HCT116 (cell line): ENCODE results near the gene HK2. TPM values are rescaled to one million over a fixed set of nuclear protein-coding genes. Genes with fewer than 3 reads are reported as not detected.

Experiments
- ATAC-seq: fragments of 200-7000 bp; cut with Tn5 transposase; 2 replicates; pipeline ENCODE4 v1.9.1; 2020; ENCODE audit warnings: mild to moderate bottlenecking, moderate library complexity
- BruUV-seq: library from RNA; stranded (reverse); fragments of 400-500 nt; replicated peaks from 2 replicates; lab custom pipeline; 2021; lab: Mats Ljungman, UMichigan
- CTCF ChIA-PET: fragments of 300-600 bp; sonication (Branson Sonifier 250); formaldehyde crosslinking; loops from one replicate; lab custom pipeline; 2021; ENCODE audit warnings: antibody characterized with exemption; lab: Charles Lee
- POLR2A ChIA-PET: fragments of 300-600, 350-600 bp; sonication (Branson Sonifier 250); formaldehyde crosslinking; loops from one replicate; lab custom pipeline; 2021; ENCODE audit warnings: antibody characterized with exemption; lab: Charles Lee
- RAD21 ChIA-PET, 2 experiments: fragments of 300-600 bp; sonication (Branson Sonifier 250); formaldehyde crosslinking; loops; one replicate each; lab custom pipeline; 2023; ENCODE audit warnings: low total read pairs in 2 of 2; ENCODE audit not compliant: uncharacterized antibody in 2 of 2, unreplicated experiment in 2 of 2, low non-redundant PET in 1 of 2; lab: Charles Lee
- DNase-seq: peaks from one replicate; pipeline ENCODE4 v3.0.0-alpha.2; 2010; ENCODE audit warnings: low read depth, low spot score
- H2AFZ ChIP-seq: fragments of 200-600 bp; shearing (Covaris generic), sonication (generic); 2 replicates; pipeline ENCODE4 v1.6.1; 2017; ENCODE audit warnings: low read depth, mixed run types, mixed read lengths, antibody characterized with exemption, low read length; ENCODE audit not compliant: poor library complexity, severe bottlenecking
- H3K27ac ChIP-seq: 2 replicates; pipeline ENCODE4 v1.5.1; 2012; ENCODE audit warnings: low read depth, low read length
- H3K27me3 ChIP-seq: fragments of 200-600 bp; sonication (generic); 2 replicates; pipeline ENCODE4 v1.6.1; 2016; ENCODE audit warnings: mixed run types, low read length, mixed read lengths; ENCODE audit not compliant: insufficient read depth
- H3K36me3 ChIP-seq, 2 experiments: fragments of 200-500 bp in 1 of 2; fragments of 200-600 bp in 1 of 2; sonication (Bioruptor generic) in 1 of 2; sonication (generic) in 1 of 2; 2 replicates each; pipeline versions ENCODE4 v1.5.1 to v1.6.1; 2014 to 2016; ENCODE audit warnings: low read length in 2 of 2, inconsistent platforms in 1 of 2, mixed read lengths in 1 of 2, mixed run types in 1 of 2; ENCODE audit not compliant: insufficient read depth in 2 of 2, control insufficient read depth in 1 of 2
- H3K4me1 ChIP-seq, 2 experiments: fragments of 200-600 bp in 1 of 2; sonication (generic) in 1 of 2; 2 replicates each; pipeline versions ENCODE4 v1.5.1 to v1.6.1; 2012 to 2017; ENCODE audit warnings: low read length in 2 of 2, inconsistent platforms in 1 of 2, mild to moderate bottlenecking in 1 of 2, mixed read lengths in 1 of 2, mixed run types in 1 of 2, moderate library complexity in 1 of 2; ENCODE audit not compliant: insufficient read depth in 2 of 2, control insufficient read depth in 1 of 2
- H3K4me2 ChIP-seq: fragments of 200-600 bp; sonication (generic); 2 replicates; pipeline ENCODE4 v1.6.1; 2017; ENCODE audit warnings: mixed run types, low read length, mixed read lengths
- H3K4me3 ChIP-seq, 2 experiments: fragments of 200-600 bp in 1 of 2; sonication (generic) in 1 of 2; replicated peaks in 1 of 2; 2 replicates each; pipeline ENCODE4 v1.5.1; 2011 to 2016; ENCODE audit warnings: low read length in 2 of 2, control low read depth in 1 of 2, low read depth in 1 of 2, mild to moderate bottlenecking in 1 of 2, mixed read lengths in 1 of 2, mixed run types in 1 of 2
- H3K79me2 ChIP-seq: fragments of 200-600 bp; sonication (generic); 2 replicates; pipeline ENCODE4 v1.6.1; 2017; ENCODE audit warnings: mild to moderate bottlenecking, mixed run types, low read length, moderate library complexity, mixed read lengths; ENCODE audit not compliant: insufficient read depth
- H3K9ac ChIP-seq: fragments of 200-600 bp; sonication (generic); 2 replicates; pipeline ENCODE4 v1.6.1; 2016; ENCODE audit warnings: low read length, mixed read lengths
- H3K9me2 ChIP-seq: fragments of 200-600 bp; sonication (generic), shearing (Covaris generic); 2 replicates; pipeline ENCODE4 v1.6.1; 2017; ENCODE audit warnings: mixed run types, mild to moderate bottlenecking, moderate library complexity; ENCODE audit not compliant: insufficient read depth
- H3K9me3 ChIP-seq, 2 experiments: fragments of 200-500 bp in 1 of 2; fragments of 200-600 bp in 1 of 2; sonication (Bioruptor generic) in 1 of 2; sonication (generic) in 1 of 2; 2 replicates each; pipeline ENCODE4 v1.6.1; 2014 to 2017; ENCODE audit warnings: low read length in 2 of 2, mixed read lengths in 2 of 2, inconsistent platforms in 1 of 2, low read depth in 1 of 2, mild to moderate bottlenecking in 1 of 2, mixed run types in 1 of 2, moderate library complexity in 1 of 2; ENCODE audit not compliant: control insufficient read depth in 1 of 2, insufficient read depth in 1 of 2
- H4K20me1 ChIP-seq: fragments of 200-600 bp; sonication (generic), shearing (Covaris generic); 2 replicates; pipeline ENCODE4 v1.6.1; 2017; ENCODE audit warnings: mixed run types, mild to moderate bottlenecking, moderate library complexity; ENCODE audit not compliant: insufficient read depth
- CBX3 ChIP-seq: IDR thresholded peaks from 2 replicates; pipeline ENCODE4 v1.6.1; 2012; ENCODE audit warnings: low read depth
- CEBPB ChIP-seq: IDR thresholded peaks from 2 replicates; pipeline ENCODE4 v1.6.1; 2012; ENCODE audit warnings: low read depth
- EGR1 ChIP-seq: IDR thresholded peaks from 2 replicates; pipeline ENCODE4 v1.6.1; 2012; ENCODE audit warnings: low read depth
- ELF1 ChIP-seq: IDR thresholded peaks from 2 replicates; pipeline ENCODE4 v1.6.1; 2012; ENCODE audit warnings: low read depth, borderline replicate concordance
- EZH2phosphoT487 ChIP-seq: fragments of 200-600 bp; IDR thresholded peaks from 2 replicates; pipeline ENCODE4 v1.6.1; 2018; ENCODE audit warnings: antibody characterized with exemption, borderline replicate concordance
- FOSL1 ChIP-seq: IDR thresholded peaks from 2 replicates; pipeline ENCODE4 v1.6.1; 2012; ENCODE audit warnings: low read depth
- POLR2A ChIP-seq: IDR thresholded peaks from 2 replicates; pipeline ENCODE4 v1.7.0; 2011; ENCODE audit warnings: borderline replicate concordance; ENCODE audit not compliant: insufficient read depth, insufficient read length; ENCODE audit errors: extremely low read depth
- SP1 ChIP-seq: IDR thresholded peaks from 2 replicates; pipeline ENCODE4 v1.6.1; 2012; ENCODE audit warnings: low read depth
- SRF ChIP-seq: IDR thresholded peaks from 2 replicates; pipeline ENCODE4 v1.6.1; 2012; ENCODE audit warnings: low read depth
- TCF7L2 ChIP-seq: IDR thresholded peaks from 2 replicates; pipeline ENCODE4 v1.7.0; 2011; ENCODE audit warnings: borderline replicate concordance, inconsistent platforms; ENCODE audit not compliant: insufficient read depth, insufficient read length; ENCODE audit errors: extremely low read depth
- YY1 ChIP-seq: IDR thresholded peaks from 2 replicates; pipeline ENCODE4 v1.6.1; 2011; ENCODE audit warnings: low read length, low read depth, moderate library complexity, mild to moderate bottlenecking; ENCODE audit not compliant: insufficient replicate concordance; ENCODE audit errors: extremely low read depth
- intact Hi-C: fragments of 100-400 bp; cut with micrococcal nuclease; formaldehyde crosslinking; loops from 2 replicates; pipeline ENCODE4 v1.10.0; 2022
- total RNA-seq: library from RNA; stranded (reverse); gene quantifications from one replicate; pipeline ENCODE4 v1.2.1, GENCODE V29; 2021; ENCODE audit not compliant: unreplicated experiment
- TF ChIP-seq, protein P1 (sequence below): IDR thresholded peaks from 2 replicates; pipeline ENCODE4 v1.6.1; 2012; ENCODE audit warnings: low read depth
- TF ChIP-seq, protein P2 (sequence below), 3 experiments: fragments of 200-600 bp in 1 of 3; sonication (generic) in 1 of 3; IDR thresholded peaks in 2 of 3; conservative IDR thresholded peaks in 1 of 3; 2 replicates each; pipeline ENCODE4 v1.5.1; 2012 to 2017; ENCODE audit warnings: low read depth in 2 of 3, low read length in 2 of 3, antibody characterized with exemption in 1 of 3, borderline replicate concordance in 1 of 3, control low read depth in 1 of 3, mild to moderate bottlenecking in 1 of 3, mixed read lengths in 1 of 3, mixed run types in 1 of 3, moderate library complexity in 1 of 3; ENCODE audit not compliant: insufficient read depth in 1 of 3
- TF ChIP-seq, protein P3 (sequence below): IDR thresholded peaks from 2 replicates; pipeline ENCODE4 v1.6.1; 2012
- TF ChIP-seq, protein P4 (sequence below): IDR thresholded peaks from 2 replicates; pipeline ENCODE4 v1.6.1; 2012
- TF ChIP-seq, protein P5 (sequence below): IDR thresholded peaks from 2 replicates; pipeline ENCODE4 v1.6.1; 2011; ENCODE audit warnings: mild to moderate bottlenecking, low read length, moderate library complexity; ENCODE audit not compliant: insufficient replicate concordance; ENCODE audit errors: extremely low read depth

Gene HK2
- total RNA-seq, 1 experiment from 2014 or later, result 42.5 TPM

DNA sequence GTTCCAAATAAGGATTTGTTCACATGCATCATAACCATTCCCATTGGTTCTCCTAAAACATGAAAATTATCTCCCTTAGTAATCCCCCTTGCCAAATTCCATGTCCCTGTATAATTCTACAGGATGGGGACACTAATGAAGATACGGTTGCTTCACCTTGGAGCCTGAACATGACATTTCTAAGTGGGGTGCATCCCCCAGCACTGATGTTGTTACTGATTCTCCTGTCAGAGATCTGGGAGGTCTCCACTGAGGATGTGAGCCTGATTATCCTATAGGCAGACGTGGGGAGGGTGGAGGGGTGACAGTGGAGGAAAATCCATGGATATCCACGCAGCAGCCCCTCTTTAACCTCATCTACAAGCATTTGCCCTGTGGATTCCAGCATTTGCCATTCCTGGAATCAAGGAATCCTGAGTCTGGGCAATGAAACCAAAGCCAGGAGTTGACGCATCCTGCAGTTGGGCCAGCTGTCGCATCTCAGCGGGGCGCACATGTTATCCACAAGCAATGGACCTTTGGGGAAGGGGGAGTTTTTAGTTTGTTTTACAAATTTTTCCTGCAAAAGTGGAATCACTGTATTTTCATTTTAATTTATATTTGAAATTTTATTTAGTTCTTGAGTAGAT lies 57.3 kb downstream of the HK2 start:
- ChIA-PET CTCF (no interaction called here), POLR2A (no interaction called here)
- ATAC-seq, result no peak

More for the DNA sequence above, 57.3 kb downstream of the HK2 start:
- Histone ChIP-seq H3K4me2 (no peak overlapping the region), H3K27me3 (no peaks in the 10 kb centered on the region), H3K79me2 (no peaks in the 10 kb centered on the region), H3K4me3 (no peak overlapping the region), H3K9me2 (no peaks in the 10 kb centered on the region), H4K20me1 (no peaks in the 10 kb centered on the region), H3K4me1 (peaks cover 0 to 15% of the 10 kb centered on the region in 2 experiments; a peak in 2 of 4 replicates), H2AFZ (no peak overlapping the region)
- intact Hi-C loops, result no loop called here
- RAD21 ChIA-PET, result no interaction called here
- TF ChIP-seq TCF7L2 (no peak), EGR1 (no peak), ELF1 (no peak), SRF (no peak), CEBPB (no peak), CBX3 (no peak), FOSL1 (no peak), EZH2phosphoT487 (no peak), YY1 (no peak), POLR2A (no peak), SP1 (no peak)
- TF ChIP-seq, protein P1, sequence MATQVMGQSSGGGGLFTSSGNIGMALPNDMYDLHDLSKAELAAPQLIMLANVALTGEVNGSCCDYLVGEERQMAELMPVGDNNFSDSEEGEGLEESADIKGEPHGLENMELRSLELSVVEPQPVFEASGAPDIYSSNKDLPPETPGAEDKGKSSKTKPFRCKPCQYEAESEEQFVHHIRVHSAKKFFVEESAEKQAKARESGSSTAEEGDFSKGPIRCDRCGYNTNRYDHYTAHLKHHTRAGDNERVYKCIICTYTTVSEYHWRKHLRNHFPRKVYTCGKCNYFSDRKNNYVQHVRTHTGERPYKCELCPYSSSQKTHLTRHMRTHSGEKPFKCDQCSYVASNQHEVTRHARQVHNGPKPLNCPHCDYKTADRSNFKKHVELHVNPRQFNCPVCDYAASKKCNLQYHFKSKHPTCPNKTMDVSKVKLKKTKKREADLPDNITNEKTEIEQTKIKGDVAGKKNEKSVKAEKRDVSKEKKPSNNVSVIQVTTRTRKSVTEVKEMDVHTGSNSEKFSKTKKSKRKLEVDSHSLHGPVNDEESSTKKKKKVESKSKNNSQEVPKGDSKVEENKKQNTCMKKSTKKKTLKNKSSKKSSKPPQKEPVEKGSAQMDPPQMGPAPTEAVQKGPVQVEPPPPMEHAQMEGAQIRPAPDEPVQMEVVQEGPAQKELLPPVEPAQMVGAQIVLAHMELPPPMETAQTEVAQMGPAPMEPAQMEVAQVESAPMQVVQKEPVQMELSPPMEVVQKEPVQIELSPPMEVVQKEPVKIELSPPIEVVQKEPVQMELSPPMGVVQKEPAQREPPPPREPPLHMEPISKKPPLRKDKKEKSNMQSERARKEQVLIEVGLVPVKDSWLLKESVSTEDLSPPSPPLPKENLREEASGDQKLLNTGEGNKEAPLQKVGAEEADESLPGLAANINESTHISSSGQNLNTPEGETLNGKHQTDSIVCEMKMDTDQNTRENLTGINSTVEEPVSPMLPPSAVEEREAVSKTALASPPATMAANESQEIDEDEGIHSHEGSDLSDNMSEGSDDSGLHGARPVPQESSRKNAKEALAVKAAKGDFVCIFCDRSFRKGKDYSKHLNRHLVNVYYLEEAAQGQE, result no peak
- TF ChIP-seq, protein P2, sequence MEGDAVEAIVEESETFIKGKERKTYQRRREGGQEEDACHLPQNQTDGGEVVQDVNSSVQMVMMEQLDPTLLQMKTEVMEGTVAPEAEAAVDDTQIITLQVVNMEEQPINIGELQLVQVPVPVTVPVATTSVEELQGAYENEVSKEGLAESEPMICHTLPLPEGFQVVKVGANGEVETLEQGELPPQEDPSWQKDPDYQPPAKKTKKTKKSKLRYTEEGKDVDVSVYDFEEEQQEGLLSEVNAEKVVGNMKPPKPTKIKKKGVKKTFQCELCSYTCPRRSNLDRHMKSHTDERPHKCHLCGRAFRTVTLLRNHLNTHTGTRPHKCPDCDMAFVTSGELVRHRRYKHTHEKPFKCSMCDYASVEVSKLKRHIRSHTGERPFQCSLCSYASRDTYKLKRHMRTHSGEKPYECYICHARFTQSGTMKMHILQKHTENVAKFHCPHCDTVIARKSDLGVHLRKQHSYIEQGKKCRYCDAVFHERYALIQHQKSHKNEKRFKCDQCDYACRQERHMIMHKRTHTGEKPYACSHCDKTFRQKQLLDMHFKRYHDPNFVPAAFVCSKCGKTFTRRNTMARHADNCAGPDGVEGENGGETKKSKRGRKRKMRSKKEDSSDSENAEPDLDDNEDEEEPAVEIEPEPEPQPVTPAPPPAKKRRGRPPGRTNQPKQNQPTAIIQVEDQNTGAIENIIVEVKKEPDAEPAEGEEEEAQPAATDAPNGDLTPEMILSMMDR (IDR thresholded peaks at IDR 0.05 in 2 of 3, conservative IDR thresholded peaks at IDR 0.05 in 1 of 3; ENCODE audit: borderline replicate concordance in 1 of 3, insufficient read depth in 1 of 3, low read depth in 2 of 3, low read length in 2 of 3), result no peak
- TF ChIP-seq, protein P3, sequence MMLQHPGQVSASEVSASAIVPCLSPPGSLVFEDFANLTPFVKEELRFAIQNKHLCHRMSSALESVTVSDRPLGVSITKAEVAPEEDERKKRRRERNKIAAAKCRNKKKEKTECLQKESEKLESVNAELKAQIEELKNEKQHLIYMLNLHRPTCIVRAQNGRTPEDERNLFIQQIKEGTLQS, result no peak
- TF ChIP-seq, protein P4, sequence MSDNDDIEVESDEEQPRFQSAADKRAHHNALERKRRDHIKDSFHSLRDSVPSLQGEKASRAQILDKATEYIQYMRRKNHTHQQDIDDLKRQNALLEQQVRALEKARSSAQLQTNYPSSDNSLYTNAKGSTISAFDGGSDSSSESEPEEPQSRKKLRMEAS, result no peak
- TF ChIP-seq, protein P5, sequence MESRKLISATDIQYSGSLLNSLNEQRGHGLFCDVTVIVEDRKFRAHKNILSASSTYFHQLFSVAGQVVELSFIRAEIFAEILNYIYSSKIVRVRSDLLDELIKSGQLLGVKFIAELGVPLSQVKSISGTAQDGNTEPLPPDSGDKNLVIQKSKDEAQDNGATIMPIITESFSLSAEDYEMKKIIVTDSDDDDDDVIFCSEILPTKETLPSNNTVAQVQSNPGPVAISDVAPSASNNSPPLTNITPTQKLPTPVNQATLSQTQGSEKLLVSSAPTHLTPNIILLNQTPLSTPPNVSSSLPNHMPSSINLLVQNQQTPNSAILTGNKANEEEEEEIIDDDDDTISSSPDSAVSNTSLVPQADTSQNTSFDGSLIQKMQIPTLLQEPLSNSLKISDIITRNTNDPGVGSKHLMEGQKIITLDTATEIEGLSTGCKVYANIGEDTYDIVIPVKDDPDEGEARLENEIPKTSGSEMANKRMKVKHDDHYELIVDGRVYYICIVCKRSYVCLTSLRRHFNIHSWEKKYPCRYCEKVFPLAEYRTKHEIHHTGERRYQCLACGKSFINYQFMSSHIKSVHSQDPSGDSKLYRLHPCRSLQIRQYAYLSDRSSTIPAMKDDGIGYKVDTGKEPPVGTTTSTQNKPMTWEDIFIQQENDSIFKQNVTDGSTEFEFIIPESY, result no peak
- TF ChIP-seq, all 23 proteins: peak for 0
- H3K36me3 ChIP-seq, result peaks cover 34 to 44% of the 10 kb centered on the region in 2 experiments
- BruUV-seq, result no TSS peak
- DNase-seq, result no peak
- no peaks in the 10 kb centered on the region for H3K9me3 ChIP-seq
- H3K9ac ChIP-seq, result no peak overlapping the region
- H3K27ac ChIP-seq, result no peak overlapping the region
